GM18505 (cell line): ENCODE data around the gene THAP4.

Source experiments
- ATAC-seq: cut with Tn5 transposase; IDR thresholded peaks from one replicate; pipeline ENCODE4 v1.9.1; 2021; ENCODE audit not compliant: unreplicated experiment
- POLR2A ChIP-seq: IDR thresholded peaks from 4 replicates; pipeline ENCODE4 v1.6.1; 2011; ENCODE audit warnings: borderline replicate concordance; ENCODE audit not compliant: insufficient read depth, insufficient read length; ENCODE audit errors: extremely low read depth

The THAP4 gene, protein sequence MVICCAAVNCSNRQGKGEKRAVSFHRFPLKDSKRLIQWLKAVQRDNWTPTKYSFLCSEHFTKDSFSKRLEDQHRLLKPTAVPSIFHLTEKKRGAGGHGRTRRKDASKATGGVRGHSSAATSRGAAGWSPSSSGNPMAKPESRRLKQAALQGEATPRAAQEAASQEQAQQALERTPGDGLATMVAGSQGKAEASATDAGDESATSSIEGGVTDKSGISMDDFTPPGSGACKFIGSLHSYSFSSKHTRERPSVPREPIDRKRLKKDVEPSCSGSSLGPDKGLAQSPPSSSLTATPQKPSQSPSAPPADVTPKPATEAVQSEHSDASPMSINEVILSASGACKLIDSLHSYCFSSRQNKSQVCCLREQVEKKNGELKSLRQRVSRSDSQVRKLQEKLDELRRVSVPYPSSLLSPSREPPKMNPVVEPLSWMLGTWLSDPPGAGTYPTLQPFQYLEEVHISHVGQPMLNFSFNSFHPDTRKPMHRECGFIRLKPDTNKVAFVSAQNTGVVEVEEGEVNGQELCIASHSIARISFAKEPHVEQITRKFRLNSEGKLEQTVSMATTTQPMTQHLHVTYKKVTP

DNA sequence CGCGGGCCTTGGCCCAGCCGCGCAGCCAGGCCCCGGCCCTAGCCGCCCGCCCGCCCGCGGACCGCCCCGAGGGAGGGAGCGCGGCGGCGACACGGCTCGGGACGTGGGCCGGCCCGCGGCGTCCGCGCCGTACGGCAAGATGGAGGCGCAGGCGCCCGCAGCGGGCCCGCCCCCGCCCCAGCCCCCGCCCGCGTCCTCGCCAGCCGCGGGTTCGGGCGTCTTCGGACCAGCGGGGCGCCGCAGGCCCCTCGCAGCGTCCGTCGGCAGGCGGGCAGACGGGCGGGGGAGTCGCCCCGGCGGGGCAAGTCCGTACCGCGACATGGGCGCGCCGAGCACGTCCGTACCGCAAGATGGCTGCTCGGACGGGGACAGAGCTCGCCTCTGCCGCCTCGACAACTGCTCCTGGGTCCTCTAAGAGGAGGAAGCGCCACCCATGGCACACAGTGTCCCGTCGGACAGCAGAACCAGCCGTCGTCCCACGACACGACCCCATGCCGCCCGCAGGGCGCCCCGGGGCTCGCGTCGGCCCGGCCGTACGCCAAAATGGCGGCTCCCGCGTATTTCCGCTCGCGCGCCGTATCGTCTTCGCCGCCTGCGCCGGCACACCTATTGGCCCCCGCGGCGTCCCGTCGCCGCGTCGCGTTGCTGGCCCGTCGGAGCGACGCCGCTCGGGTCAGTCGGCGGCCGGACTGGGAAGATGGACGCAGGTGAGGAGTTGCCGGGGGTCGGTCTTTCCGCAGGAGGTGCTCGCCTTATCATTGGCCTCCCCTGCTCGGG is at the start of gene THAP4, which contains the start of gene ATG4B:
THAP4 (minus strand) TSS at position 141 of the 777 bp plus-strand sequence. CDS start 141 bp downstream, outside the sequence.
ATG4B (plus strand) TSS at position 676 of the 777 bp plus-strand sequence; CDS start at position 698, 22 bp downstream.
- peak; percentile 55 for ATAC-seq
- TF ChIP-seq POLR2A: peak; percentile 89

- no peak for TF ChIP-seq POLR2A
- ATAC-seq: peak; percentile 4
Observed at GRCh38 chr2:241686324-241686649, 49.3 kb upstream of the THAP4 start.

DNA sequence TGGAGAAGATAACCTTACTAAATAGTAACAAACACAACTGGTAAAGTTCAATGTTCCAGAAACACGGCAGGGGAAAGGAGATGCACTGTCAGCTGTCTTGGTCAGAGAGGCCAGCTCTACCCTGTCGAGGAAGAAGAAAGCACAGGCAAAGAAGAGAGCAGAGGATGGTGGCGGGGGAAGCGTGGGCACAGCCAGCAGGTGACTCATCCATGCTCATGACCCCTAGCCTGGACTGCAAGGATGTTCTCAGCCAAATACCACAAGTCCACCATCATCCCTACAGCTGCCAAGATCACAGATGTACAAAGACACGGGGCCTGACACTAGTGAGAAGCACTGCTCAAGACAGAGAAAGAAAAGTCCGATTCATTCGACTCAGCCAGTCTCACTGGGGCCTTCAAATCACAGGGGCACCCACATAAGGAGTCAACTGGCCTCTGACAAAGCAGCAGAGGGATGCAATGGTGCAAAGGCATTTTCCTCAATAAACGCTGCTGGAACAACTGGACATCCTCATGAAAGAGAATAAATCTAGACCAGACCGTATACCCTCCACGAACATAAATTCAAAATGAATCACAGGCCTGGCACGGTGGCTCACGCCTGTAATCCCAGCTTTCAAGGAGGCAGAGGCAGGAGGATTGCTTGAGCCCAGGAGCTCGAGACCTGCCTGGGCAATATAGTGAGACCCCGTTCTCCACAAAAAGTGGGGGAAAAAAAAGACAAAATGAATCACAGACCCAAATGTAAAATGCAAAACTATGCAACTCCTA is 44.1 kb upstream of the THAP4 start:
- no peak for ATAC-seq
- TF ChIP-seq POLR2A: no peak

- ATAC-seq: no peak
- no peak for TF ChIP-seq POLR2A
Observed at GRCh38 chr2:241680044-241680443, 43.1 kb upstream of the THAP4 start.

DNA sequence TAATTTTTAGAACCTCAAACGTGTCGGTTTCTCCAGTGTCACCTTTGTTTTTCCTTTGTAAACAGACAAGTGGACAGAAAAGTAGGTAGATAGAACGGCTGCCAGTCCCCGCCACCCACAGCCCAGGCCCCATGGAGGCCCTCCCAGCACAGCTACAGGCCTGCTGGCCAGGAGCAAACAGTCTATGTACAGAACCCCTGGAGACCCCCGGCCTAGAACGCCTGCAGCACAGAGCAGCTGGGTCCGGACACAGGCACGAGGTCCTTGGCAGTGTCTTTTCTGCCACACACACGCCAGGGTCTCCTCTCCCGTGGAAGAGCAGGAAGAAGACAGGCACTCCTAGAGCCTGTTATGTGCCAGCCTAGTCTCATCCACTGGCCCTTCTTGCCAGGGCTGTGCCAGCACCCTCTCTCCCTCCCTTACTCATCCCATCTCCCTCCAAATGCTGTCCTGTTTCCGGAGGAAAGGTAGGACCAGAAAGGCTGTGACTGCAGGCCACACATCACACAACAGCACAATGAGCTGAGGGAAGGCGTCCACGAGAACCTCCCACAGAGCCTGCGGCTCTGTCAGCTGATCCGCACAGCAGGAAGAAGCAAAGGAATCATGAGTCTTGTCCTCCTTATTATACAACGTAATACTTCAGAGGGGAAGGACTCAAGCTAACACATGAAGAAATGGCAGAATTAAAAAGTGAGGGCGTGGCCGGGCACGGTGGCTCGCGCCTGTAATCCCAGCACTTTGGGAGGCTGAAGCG is 42.0 kb upstream of the THAP4 start:
- no peak for ATAC-seq
- no peak for TF ChIP-seq POLR2A

- TF ChIP-seq POLR2A: no peak
- ATAC-seq: no peak
Observed at GRCh38 chr2:241678307-241678706, 41.3 kb upstream of the THAP4 start.

DNA sequence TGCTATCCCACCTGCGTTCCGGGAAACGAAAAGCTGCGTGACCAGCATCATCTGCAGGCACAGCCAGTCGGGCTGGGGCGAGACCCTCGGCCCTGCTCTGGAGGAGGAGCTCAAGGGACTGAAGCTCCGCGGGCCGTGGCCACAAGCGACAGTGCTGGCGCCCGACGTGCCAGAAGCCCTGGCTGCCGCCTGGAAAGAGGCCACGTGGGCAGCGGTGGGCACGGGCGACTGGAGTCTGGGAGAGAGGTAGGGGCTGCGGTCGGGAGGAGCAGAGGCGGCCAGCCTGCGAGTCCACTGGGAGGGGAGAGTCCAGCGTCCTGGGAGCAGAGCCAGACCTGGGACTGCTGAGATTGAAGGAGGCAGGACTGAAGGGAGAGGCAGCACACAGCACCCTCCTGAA is 40.4 kb upstream of the THAP4 start:
- TF ChIP-seq POLR2A: no peak
- ATAC-seq: no peak

DNA sequence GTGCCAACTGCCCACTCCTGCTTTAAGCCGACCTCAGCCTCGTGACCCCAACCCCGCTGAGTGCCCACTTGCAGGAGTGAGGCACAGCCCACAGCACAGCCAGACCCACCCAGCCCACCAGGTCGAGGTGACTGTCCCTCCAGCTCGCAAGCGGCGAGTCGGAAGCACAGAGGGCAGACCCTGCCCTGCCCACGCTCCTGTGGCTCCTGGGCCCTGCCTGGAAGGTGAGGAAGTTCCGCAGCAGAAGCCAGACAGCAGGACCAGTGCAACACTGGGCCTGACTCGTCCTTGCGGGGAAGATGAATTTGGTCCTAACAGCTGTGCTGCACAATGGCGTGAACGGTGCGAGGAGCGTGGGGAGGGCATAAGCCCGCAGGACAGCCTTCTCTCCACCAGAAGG is 39.7 kb upstream of the THAP4 start:
- no peak for ATAC-seq
- TF ChIP-seq POLR2A: no peak

GRCh38 chr2:241675885-241676284 is 38.9 kb upstream of the THAP4 start:
- ATAC-seq: no peak

DNA sequence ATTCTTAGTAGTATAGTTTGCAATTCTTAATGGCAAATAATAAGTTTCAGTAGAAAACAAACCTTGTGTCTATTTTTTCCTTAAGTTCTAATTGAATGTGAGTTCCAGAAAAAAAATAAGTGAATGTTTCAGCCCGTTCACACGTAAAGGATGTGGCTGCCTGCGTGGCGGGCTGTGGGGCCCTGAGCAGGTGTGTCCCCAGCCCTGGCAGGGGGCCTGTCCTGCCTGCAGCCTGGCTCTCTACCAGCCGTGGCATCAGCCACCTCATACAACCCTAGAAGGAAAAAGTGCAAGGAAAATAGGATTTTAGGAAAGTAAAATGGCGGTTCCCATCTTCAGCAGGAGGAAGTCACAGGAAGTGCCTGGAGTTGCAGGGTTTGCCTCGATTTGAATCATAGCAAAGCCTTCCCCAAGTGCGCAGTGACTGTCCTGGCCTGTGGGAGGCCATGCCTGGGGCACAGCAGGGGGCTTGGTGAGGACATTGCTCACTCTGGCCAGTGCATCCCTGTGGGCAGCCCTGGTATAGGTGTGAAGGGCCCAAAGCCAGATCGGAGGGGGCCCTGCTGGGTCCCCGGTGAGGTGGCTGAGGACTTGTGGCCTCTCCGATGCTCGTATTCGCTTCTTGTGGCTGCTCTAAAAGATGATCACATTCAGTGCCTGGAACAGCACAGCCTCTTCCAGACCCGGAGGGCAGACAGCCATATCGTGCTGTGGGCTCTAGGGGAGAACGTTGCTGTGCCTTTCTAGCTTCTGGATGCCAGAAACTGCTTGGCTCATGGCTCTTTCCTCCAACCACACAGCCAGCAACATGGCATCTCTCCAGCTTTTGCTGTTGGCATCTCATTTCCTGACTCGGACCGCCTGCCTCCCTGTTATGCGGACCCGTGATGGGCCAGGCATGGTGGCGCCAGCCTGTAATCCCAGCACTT is 37.1 kb upstream of the THAP4 start:
- TF ChIP-seq POLR2A: no peak
- ATAC-seq: no peak

More at GRCh38 chr2:241675885-241676284, 38.9 kb upstream of the THAP4 start:
- TF ChIP-seq POLR2A: no peak

DNA sequence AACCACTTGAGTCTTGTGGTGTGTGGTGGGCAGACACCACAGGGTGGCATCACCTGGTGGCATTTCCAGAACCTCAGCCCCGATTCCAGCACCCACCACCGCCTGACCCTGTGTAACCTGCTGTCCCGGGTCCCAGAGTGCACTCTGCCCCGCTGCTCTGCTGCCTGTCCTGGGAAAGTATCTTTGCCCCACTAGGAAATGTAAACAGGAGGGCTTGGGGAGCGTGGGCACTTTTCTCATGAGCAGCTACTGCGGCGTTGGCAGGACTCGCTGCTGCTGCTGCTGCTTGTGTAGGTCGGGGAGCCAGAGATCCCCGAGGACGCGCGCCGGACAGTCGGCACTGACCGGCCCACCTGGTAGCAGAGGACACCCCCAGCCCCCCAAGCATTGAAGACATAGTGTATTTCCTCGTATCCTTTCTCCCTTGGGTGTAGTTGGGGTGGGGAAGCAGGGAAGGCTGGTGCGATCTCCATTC is 36.3 kb upstream of the THAP4 start:
- no peak for TF ChIP-seq POLR2A
- no peak for ATAC-seq
